SK-N-MC (cell line): Measurements from ENCODE around the gene ZMAT2.
"Not testable (repeated sequence)": the region's sequence is repeated elsewhere in the genome, so short reads cannot be mapped to it uniquely, and the experiment has no call there.

ENCODE experiments used
- DNase-seq: peaks from one replicate; pipeline ENCODE4 v3.0.0-alpha.2; 2011; ENCODE audit warnings: low read depth, low spot score
- H3K27ac ChIP-seq: fragments of 200-600 bp; sonication (generic); 2 replicates; pipeline ENCODE4 v1.5.1; 2016; ENCODE audit warnings: mixed run types
- H3K36me3 ChIP-seq: fragments of 200-600 bp; sonication (generic); 2 replicates; pipeline ENCODE4 v1.6.1; 2017; ENCODE audit warnings: antibody characterized with exemption, low read length, mixed read lengths; ENCODE audit not compliant: insufficient read depth
- H3K4me3 ChIP-seq: fragments of 200-600 bp; sonication (generic); 2 replicates; pipeline ENCODE4 v1.5.1; 2016
- H3K9ac ChIP-seq: fragments of 200-600 bp; sonication (generic); 2 replicates; pipeline ENCODE4 v1.8.0; 2017; ENCODE audit warnings: mixed run types, mixed read lengths; ENCODE audit not compliant: insufficient read length
- H3K9me3 ChIP-seq: fragments of 200-600 bp; sonication (generic); 2 replicates; pipeline ENCODE4 v1.6.1; 2017; ENCODE audit warnings: low read depth, mild to moderate bottlenecking, antibody characterized with exemption, low read length, moderate library complexity, mixed read lengths
- EZH2 ChIP-seq: fragments of 200-600 bp; sonication (generic); IDR thresholded peaks from one replicate; pipeline ENCODE4 v1.6.1; 2017; ENCODE audit warnings: antibody characterized with exemption
- FOXP2 ChIP-seq: optimal IDR thresholded peaks from 2 replicates; pipeline ENCODE3; 2011; ENCODE audit warnings: mild to moderate bottlenecking, moderate library complexity; ENCODE audit not compliant: insufficient read depth; ENCODE audit errors: extremely low read length, control extremely low read depth
- POLR2AphosphoS5 ChIP-seq: IDR thresholded peaks from 2 replicates; pipeline ENCODE4 v1.6.1; 2012; ENCODE audit warnings: mild to moderate bottlenecking, low read depth, low read length, borderline replicate concordance

ZMAT2 gene

GRCh38 chr5:140690941-140691924 lies 9.0 kb upstream of the ZMAT2 start, which contains the start of the genes HARS1 and HARS2:
Gene HARS1, minus strand, starts transcription at chr5:140691370. Its CDS starts 66 bp downstream, at chr5:140691304.
Gene HARS2, plus strand, starts transcription at chr5:140691455. Its CDS starts 194 bp downstream, at chr5:140691649.
- H3K36me3 ChIP-seq = peaks cover 55% of the 10 kb centered on the region
- H3K9ac ChIP-seq = peak within 1 kb of the TSS; percentile 96
- peak within 1 kb of the TSS; percentile 43; the same call in 1 of the 2 replicates for H3K27ac ChIP-seq
- H3K4me3 ChIP-seq = peak within 1 kb of the TSS; percentile 95
- H3K9me3 ChIP-seq = no peaks in the 10 kb centered on the region
- DNase-seq = peak; percentile 62
- TF ChIP-seq FOXP2 = no peak
- TF ChIP-seq EZH2 = no peak
- peak; percentile 96 for TF ChIP-seq POLR2AphosphoS5

- H3K36me3 ChIP-seq = peaks cover 63% of the 10 kb centered on the region
- TF ChIP-seq POLR2AphosphoS5 = no peak
- no peak for TF ChIP-seq EZH2
- TF ChIP-seq FOXP2 = no peak
- H3K9ac ChIP-seq = no peak overlapping the region
- no peaks in the 10 kb centered on the region for H3K9me3 ChIP-seq
- DNase-seq = no peak
- no peak overlapping the region for H3K27ac ChIP-seq
- H3K4me3 ChIP-seq = no peak overlapping the region
These were observed 6.0 kb upstream of the ZMAT2 start for GRCh38 chr5:140694276-140694675.

GRCh38 chr5:140696891-140697492 lies 3.3 kb upstream of the ZMAT2 start:
- Histone ChIP-seq H3K9ac (no peak overlapping the region), H3K9me3 (no peaks in the 10 kb centered on the region), H3K4me3 (no peak overlapping the region), H3K36me3 (peaks cover 61% of the 10 kb centered on the region), H3K27ac (no peak overlapping the region)
- no peak for DNase-seq
- TF ChIP-seq FOXP2 = no peak
- TF ChIP-seq POLR2AphosphoS5 = no peak
- no peak for TF ChIP-seq EZH2

GRCh38 chr5:140707812-140708211 lies 7.6 kb downstream of the ZMAT2 start:
- TF ChIP-seq FOXP2 = no peak
- TF ChIP-seq EZH2 = no peak
- no peak for TF ChIP-seq POLR2AphosphoS5
- no peak for DNase-seq
- Histone ChIP-seq H3K27ac (no peak overlapping the region), H3K4me3 (no peak overlapping the region), H3K9me3 (no peaks in the 10 kb centered on the region), H3K36me3 (peaks cover 44% of the 10 kb centered on the region), H3K9ac (no peak overlapping the region)

GRCh38 chr5:140708787-140709186 lies 8.5 kb downstream of the ZMAT2 start:
- not testable (repeated sequence) for H3K9me3 ChIP-seq, H3K4me3 ChIP-seq, H3K27ac ChIP-seq, DNase-seq, H3K9ac ChIP-seq
- peaks cover 35% of the 10 kb centered on the region for H3K36me3 ChIP-seq

GRCh38 chr5:140710899-140711552 lies 10.8 kb downstream of the ZMAT2 start:
- Histone ChIP-seq H3K27ac (no peak overlapping the region), H3K4me3 (no peak overlapping the region)

GRCh38 chr5:140711794-140712193 lies 11.5 kb downstream of the ZMAT2 start:
- TF ChIP-seq EZH2 (no peak), POLR2AphosphoS5 (no peak), FOXP2 (no peak)
- Histone ChIP-seq H3K4me3 (no peak overlapping the region), H3K36me3 (peaks cover 7% of the 10 kb centered on the region; the same call in 1 of the 2 replicates), H3K9me3 (no peaks in the 10 kb centered on the region), H3K27ac (no peak overlapping the region), H3K9ac (no peak overlapping the region)
- no peak for DNase-seq

More at GRCh38 chr5:140710899-140711552, 10.8 kb downstream of the ZMAT2 start:
- peaks cover 14% of the 10 kb centered on the region for H3K36me3 ChIP-seq
- no peak for DNase-seq
- TF ChIP-seq POLR2AphosphoS5 (no peak), EZH2 (no peak), FOXP2 (no peak)
- no peak overlapping the region for H3K9ac ChIP-seq
- H3K9me3 ChIP-seq = no peaks in the 10 kb centered on the region

GRCh38 chr5:140713562-140714094 lies 13.4 kb downstream of the ZMAT2 start:
- TF ChIP-seq EZH2 (no peak), POLR2AphosphoS5 (no peak), FOXP2 (no peak)
- DNase-seq = no peak
- Histone ChIP-seq H3K36me3 (no peaks in the 10 kb centered on the region), H3K4me3 (no peak overlapping the region), H3K9ac (no peak overlapping the region), H3K27ac (no peak overlapping the region), H3K9me3 (no peaks in the 10 kb centered on the region)

- not testable (repeated sequence) for H3K9ac ChIP-seq, DNase-seq, H3K9me3 ChIP-seq, H3K27ac ChIP-seq, H3K4me3 ChIP-seq, H3K36me3 ChIP-seq
These were observed 16.0 kb downstream of the ZMAT2 start for GRCh38 chr5:140716238-140716637.
